ENCODE results near the gene SPOCK2. TPM values are rescaled to one million over a fixed set of nuclear protein-coding genes. Genes with fewer than 3 reads are reported as not detected.

Gene SPOCK2
- total and polyA plus RNA-seq, 2 of the 4 experiments (the other 2 are of a cell fraction): 0.02 TPM; not detected in 1

DNA sequence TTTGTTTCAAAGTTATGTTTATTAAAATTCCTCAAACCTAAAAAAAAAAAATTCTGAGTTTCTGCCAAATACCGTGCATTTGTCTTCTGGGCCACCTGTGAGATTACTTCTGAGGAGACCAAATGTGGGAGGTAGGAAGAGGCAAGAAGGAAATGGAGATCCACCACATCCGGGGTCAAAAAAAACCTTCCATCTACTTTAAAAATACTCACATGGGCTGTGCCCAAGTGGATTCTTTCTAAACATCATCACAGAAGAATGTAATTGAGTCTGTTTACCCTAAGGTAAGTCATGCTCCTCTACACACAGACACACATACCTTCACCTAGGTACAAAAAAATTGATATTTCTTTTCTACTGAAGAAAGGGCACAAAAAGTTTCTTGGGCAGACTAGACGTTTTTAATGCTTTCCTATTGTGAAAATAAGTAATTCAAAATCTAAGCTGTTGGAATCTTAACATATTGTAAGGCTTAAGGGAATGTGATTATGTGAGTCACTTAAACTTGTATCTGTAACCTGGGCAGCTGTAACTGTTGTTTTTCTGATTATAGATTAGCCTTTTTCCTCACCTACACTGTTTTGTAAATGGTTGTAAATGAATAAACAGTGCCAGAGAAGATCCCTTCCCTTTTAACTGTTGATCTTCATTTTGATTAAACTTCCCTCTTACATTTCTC lies 19.1 kb upstream of the SPOCK2 start:
- Histone ChIP-seq H4K91ac (ENCODE audit: insufficient read depth, low read depth, low read length) (no peak overlapping the region), H4K8ac (ENCODE audit: low read depth in 2 of 2, low read length in 2 of 2) (no peak overlapping the region), H3K14ac (replicated peaks; ENCODE audit: low read depth, low read length) (no peak overlapping the region), H3K4me1 (ENCODE audit: control insufficient read depth, insufficient read depth, low read length) (peaks cover 2% of the 10 kb centered on the region; the same call in 1 of the 2 replicates), H3K23ac (ENCODE audit: low read depth, low read length) (no peak overlapping the region), H3K56ac (ENCODE audit: extremely low read depth, insufficient read depth, low read length) (no peak overlapping the region), H2BK120ac (ENCODE audit: low read depth, low read length) (no peak overlapping the region), H3K18ac (ENCODE audit: low read depth, low read length) (no peak overlapping the region), H2AFZ (replicated peaks; ENCODE audit: low read length, poor library complexity) (no peak overlapping the region), H3K79me1 (ENCODE audit: low read depth in 1 of 2, low read length in 2 of 2) (no peaks in the 10 kb centered on the region), H2BK5ac (ENCODE audit: low read depth, low read length, poor library complexity, severe bottlenecking) (no peak overlapping the region), H3K4me2 (ENCODE audit: low read depth, low read length) (no peak overlapping the region), H4K20me1 (ENCODE audit: insufficient read depth, low read length) (no peaks in the 10 kb centered on the region), H2BK20ac (ENCODE audit: low read depth, low read length) (no peak overlapping the region), H3K4ac (ENCODE audit: low read depth, low read length) (no peak overlapping the region), H3K27me3 (ENCODE audit: control insufficient read depth, insufficient read depth, low read length) (no peaks in the 10 kb centered on the region), H2AK9ac (replicated peaks; ENCODE audit: low read depth, low read length, poor library complexity) (no peak overlapping the region), H3K36me3 (ENCODE audit: control insufficient read depth, insufficient read depth, low read length) (peaks cover 3% of the 10 kb centered on the region; the same call in 1 of the 2 replicates), H2BK15ac (ENCODE audit: low read depth, low read length) (no peak overlapping the region), H4K5ac (ENCODE audit: low read depth, low read length) (no peak overlapping the region), H3K27ac (ENCODE audit: insufficient read depth, low read length) (no peak overlapping the region), H3K4me3 (ENCODE audit: insufficient read depth, low read depth, low read length) (no peak overlapping the region), H3K9ac (ENCODE audit: low read depth, low read length) (no peak overlapping the region), H2AK5ac (ENCODE audit: low read depth, low read length) (no peak overlapping the region), H3K9me1 (ENCODE audit: insufficient read depth, low read length) (no peaks in the 10 kb centered on the region; the same call in 1 of the 2 replicates), H3K9me3 (ENCODE audit: control insufficient read depth, insufficient read depth, low read length) (no peaks in the 10 kb centered on the region)
- TF ChIP-seq NFE2L2 (IDR thresholded peaks at IDR 0.05; ENCODE audit: low read depth, low read length) (no peak), CTCF (conservative IDR thresholded peaks at IDR 0.05; ENCODE audit: low read depth, low read length) (no peak), MAFK (IDR thresholded peaks at IDR 0.05; ENCODE audit: low read depth, low read length) (no peak), RAD21 (IDR thresholded peaks at IDR 0.05; ENCODE audit: low read length) (no peak), CEBPB (IDR thresholded peaks at IDR 0.05; ENCODE audit: low read depth, low read length) (no peak), MAZ (IDR thresholded peaks at IDR 0.05; ENCODE audit: borderline replicate concordance, low read depth, low read length) (no peak), CHD1 (IDR thresholded peaks at IDR 0.05; ENCODE audit: low read depth, low read length) (no peak), MXI1 (IDR thresholded peaks at IDR 0.05; ENCODE audit: borderline replicate concordance, low read depth, low read length) (no peak), SMC3 (IDR thresholded peaks at IDR 0.05; ENCODE audit: low read depth, low read length) (no peak), BHLHE40 (IDR thresholded peaks at IDR 0.05; ENCODE audit: low read depth, low read length) (no peak), ELK1 (IDR thresholded peaks at IDR 0.05; ENCODE audit: borderline replicate concordance, low read depth, low read length) (no peak), POLR2A (IDR thresholded peaks at IDR 0.05; ENCODE audit: low read depth, low read length) (no peak), FOS (IDR thresholded peaks at IDR 0.05; ENCODE audit: low read depth, low read length) (no peak)
- intact Hi-C loops (cut with micrococcal nuclease): loop anchor here (5.0 kb wide), 1 partner anchor 65 kb away; no protein-coding TSS in a partner anchor
- in situ Hi-C loops (cut with MboI; ENCODE audit: low sequenced_read_pairs): no loop called here
- no peak for DNase-seq
- ATAC-seq (ENCODE audit: low read depth): peak; percentile 42; the same call in 1 of the 2 replicates
- ChIA-PET POLR2A (ENCODE audit: unreplicated experiment) (no interaction called here), CTCF (interaction anchor here (0.9 to 1.2 kb wide), 2 partner anchors 20 to 21 kb away, joined by 4 read pairs; no protein-coding TSS in a partner anchor)
- dilution Hi-C loops (cut with HindIII; ENCODE audit: low sequenced_read_pairs, unreplicated experiment): no loop called here
- WGBS, 2 experiments (ENCODE audit: extremely low coverage in 2 of 2, insufficient read length in 1 of 2): no CpG with 5 or more reads among the region's 3 CpGs
- BruUV-seq (replicated peaks): no TSS peak
